Cardiac muscle cell (in vitro differentiated cells and primary cell): Measurements from ENCODE around the gene ZGPAT. TPM values are rescaled to one million over a fixed set of nuclear protein-coding genes. Genes with fewer than 3 reads are reported as not detected.

Experiments used
- DNase-seq, 2 donors: peaks; one replicate each; pipeline versions ENCODE4 v3.0.0 to v3.0.0-alpha.2; 2010 to 2017; ENCODE audit warnings: low read depth in 1 of 2, low spot score in 1 of 2
- H3K27ac ChIP-seq: fragments of 200-600 bp; sonication (generic); 2 replicates; pipeline ENCODE4 v1.5.1; 2016
- H3K27me3 ChIP-seq: fragments of 200-600 bp; sonication (generic); 2 replicates; pipeline ENCODE4 v1.6.0; 2016; ENCODE audit warnings: control low read depth
- H3K36me3 ChIP-seq: fragments of 200-600 bp; sonication (generic); 2 replicates; pipeline ENCODE4 v1.5.1; 2016; ENCODE audit warnings: control low read depth
- H3K4me1 ChIP-seq: fragments of 200-600 bp; sonication (generic); 2 replicates; pipeline ENCODE4 v1.8.1; 2017; ENCODE audit warnings: low read depth, mild to moderate bottlenecking, mixed run types
- H3K4me3 ChIP-seq: fragments of 200-600 bp; sonication (generic); 2 replicates; pipeline ENCODE4 v1.5.1; 2016; ENCODE audit warnings: mild to moderate bottlenecking
- H3K9me3 ChIP-seq: fragments of 200-600 bp; sonication (generic); 2 replicates; pipeline ENCODE4 v1.5.1; 2017; ENCODE audit warnings: low read depth, mild to moderate bottlenecking, control low read depth
- polyA plus RNA-seq: library from polyadenylated mRNA; unstranded; fragments of >200 nt; fragmentation: Nextera tagmentation; extraction: Ambion mirVana; gene quantifications from 2 replicates; pipeline ENCODE4 v1.2.1, GENCODE V29; 2016
- total RNA-seq: library from RNA; depleted of rRNA; stranded (reverse); fragments of >200 nt; gene quantifications from 2 replicates; pipeline ENCODE4 v1.2.3, GENCODE V29; 2016
- TF ChIP-seq, protein P1 (sequence below): IDR thresholded peaks from 2 replicates; pipeline ENCODE4 v1.5.1; 2012; ENCODE audit warnings: low read depth, mild to moderate bottlenecking, low read length

Gene ZGPAT
- total and polyA plus RNA-seq, 2 experiments from 2014 or later = 36.3 to 37.5 TPM

DNA sequence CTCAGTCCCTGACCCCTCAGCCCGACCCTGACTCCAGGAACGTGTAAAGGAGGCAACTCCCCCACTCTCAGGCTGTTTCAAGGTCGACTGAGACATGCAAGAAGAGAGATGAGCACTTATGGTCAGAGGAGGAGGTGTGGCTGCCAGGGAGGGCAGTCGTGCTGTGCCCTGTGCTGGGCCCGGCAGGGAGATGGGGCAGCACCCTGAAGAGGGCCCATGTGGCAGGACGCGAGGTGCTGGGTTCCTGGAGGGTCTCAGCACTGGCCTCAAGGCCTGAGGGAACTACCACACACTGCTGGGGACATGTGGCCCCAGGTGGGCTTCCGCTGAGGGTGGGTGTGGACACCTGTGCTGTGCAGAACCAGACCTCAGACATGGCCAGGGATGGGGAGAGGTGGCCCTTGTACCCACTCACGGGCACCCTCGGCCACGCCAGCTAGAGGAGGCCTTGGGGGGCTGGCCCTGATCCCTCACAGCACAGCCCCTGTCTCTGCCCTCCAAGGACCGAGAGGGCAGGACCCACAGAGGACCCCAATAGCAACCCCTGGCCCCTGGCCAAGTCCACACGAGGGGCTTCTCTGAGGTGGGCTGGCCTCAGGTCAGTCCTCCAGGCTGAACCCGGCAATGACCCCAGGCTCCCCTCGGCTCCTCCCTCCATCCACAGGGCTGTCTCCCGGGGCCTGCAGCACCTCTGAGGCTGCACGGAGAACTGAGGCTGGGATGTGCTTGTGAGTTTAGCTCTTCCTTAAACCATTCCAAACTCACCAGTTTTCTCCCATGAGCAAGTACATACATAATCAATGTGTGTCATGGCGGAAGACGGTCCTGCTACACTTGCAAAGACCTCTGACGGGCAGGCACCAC is 40.5 kb downstream of the ZGPAT start:
- TF ChIP-seq, protein P1, sequence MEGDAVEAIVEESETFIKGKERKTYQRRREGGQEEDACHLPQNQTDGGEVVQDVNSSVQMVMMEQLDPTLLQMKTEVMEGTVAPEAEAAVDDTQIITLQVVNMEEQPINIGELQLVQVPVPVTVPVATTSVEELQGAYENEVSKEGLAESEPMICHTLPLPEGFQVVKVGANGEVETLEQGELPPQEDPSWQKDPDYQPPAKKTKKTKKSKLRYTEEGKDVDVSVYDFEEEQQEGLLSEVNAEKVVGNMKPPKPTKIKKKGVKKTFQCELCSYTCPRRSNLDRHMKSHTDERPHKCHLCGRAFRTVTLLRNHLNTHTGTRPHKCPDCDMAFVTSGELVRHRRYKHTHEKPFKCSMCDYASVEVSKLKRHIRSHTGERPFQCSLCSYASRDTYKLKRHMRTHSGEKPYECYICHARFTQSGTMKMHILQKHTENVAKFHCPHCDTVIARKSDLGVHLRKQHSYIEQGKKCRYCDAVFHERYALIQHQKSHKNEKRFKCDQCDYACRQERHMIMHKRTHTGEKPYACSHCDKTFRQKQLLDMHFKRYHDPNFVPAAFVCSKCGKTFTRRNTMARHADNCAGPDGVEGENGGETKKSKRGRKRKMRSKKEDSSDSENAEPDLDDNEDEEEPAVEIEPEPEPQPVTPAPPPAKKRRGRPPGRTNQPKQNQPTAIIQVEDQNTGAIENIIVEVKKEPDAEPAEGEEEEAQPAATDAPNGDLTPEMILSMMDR = no peak
- H3K9me3 ChIP-seq = no peaks in the 10 kb centered on the region
- peaks cover 6% of the 10 kb centered on the region for H3K4me1 ChIP-seq
- no peak overlapping the region for H3K4me3 ChIP-seq
- peak overlapping the region; percentile 68 for H3K27ac ChIP-seq
- no peak for DNase-seq
- peaks cover 26% of the 10 kb centered on the region for H3K36me3 ChIP-seq
- no peaks in the 10 kb centered on the region for H3K27me3 ChIP-seq

DNA sequence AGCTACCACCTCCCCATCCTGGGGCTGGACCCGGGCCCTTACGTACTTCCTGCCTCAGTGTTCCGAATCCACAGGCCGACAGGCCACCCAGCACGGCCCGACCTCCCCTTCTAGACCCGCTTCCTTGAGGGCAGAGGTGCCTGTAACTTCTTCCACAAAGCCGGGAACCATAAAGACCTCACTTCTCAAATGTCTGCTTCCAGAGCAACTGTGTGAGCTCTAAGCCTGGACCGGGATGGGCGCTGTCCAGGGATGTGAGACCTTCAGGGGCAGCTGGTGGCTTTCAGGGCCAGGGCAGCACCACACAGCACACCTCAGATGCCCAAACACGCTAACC is 41.1 kb downstream of the ZGPAT start:
- Histone ChIP-seq H3K27ac (no peak overlapping the region), H3K4me1 (peaks cover 10% of the 10 kb centered on the region), H3K4me3 (no peak overlapping the region), H3K27me3 (no peaks in the 10 kb centered on the region), H3K9me3 (no peaks in the 10 kb centered on the region), H3K36me3 (peaks cover 20% of the 10 kb centered on the region)
- TF ChIP-seq, protein P1 = no peak
- DNase-seq = no peak

DNA sequence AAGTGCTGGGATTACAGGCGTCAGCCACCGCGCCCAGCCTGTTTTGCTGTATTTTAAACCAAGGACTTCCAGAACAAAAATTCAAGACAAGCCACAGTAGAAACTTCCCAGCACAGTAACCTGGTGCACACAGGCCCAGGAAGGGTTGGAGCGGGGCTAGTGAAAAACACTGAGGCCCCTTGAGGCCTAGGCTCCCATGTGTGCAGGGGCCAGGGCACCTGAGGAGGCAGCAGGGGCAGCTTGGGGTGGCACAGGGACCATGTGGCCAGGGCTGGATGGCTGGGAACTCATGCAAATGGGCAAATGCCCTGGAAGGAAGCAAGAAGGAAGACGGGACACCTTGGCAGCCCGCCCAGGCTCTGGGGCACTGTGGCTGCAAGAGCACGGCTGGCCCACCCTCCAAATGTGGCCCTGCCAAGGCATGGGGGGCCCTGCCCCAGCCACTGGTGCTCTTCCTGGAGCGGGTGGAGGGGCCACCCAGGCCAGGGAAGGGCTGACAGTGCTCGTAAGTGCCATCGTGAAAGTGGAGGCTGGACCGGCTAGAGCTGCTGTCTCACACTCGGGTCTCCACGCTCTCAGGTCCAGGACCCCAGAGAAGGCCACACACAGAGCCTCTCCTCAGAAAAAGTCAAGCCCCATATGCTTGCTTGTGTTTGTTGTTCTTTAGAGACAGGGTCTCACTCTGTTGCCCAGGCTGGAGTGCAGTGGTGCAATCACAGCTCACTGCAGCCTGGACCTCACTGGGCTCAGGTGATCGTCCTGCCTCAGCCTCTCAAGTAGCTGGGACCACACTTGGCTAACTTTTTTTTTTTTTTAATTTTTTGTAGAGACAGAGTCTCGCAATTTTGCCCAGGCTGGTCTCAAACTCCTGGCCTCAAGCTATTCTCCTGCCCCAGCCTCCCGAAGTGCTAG is 42.0 kb downstream of the ZGPAT start:
- Histone ChIP-seq H3K9me3 (no peaks in the 10 kb centered on the region), H3K4me3 (no peak overlapping the region), H3K27ac (no peak overlapping the region), H3K27me3 (no peaks in the 10 kb centered on the region), H3K4me1 (peaks cover 11% of the 10 kb centered on the region), H3K36me3 (peaks cover 11% of the 10 kb centered on the region)
- TF ChIP-seq, protein P1 = no peak
- DNase-seq = no peak

DNA sequence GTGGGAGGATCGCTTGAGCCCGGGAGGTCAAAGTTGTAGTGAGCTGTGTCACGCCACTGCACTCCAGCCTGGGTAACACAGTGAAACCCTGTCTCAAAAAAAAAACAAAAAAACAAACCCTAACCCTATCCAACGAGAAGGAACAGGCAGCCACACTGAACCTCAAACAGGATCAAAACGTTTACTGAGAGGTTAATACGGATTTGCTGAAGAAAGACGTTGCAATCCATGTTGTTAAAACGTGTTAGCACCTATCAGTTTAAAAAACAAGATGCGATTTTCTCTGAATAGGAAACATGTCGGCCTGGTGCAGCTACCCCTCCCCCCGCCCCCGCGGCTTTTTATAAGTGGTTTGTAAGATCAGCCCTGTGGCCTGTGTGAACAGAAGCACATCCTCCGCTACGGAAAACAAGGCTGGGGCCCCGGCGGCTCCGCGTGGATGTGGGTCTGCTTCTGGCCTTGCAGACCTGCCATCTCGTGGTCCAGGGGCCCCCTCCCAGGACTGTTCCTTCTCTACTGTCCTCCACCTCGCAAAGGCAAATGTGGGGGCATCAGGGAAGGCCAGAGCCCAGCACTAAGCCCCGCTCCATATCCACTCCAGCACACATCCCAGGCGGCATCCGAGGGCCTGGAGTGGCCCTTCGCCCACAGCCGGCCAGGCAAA is 43.1 kb downstream of the ZGPAT start:
- no peak for DNase-seq
- H3K4me3 ChIP-seq = no peak overlapping the region
- TF ChIP-seq, protein P1 = no peak
- peak overlapping the region; percentile 76 for H3K27ac ChIP-seq
- H3K4me1 ChIP-seq = peaks cover 11% of the 10 kb centered on the region
- H3K27me3 ChIP-seq = no peaks in the 10 kb centered on the region
- no peaks in the 10 kb centered on the region for H3K9me3 ChIP-seq
- peaks cover 5% of the 10 kb centered on the region for H3K36me3 ChIP-seq
